AG09319 (cell line): ENCODE data around the gene TAF1.
"Not testable (repeated sequence)": the region's sequence is repeated elsewhere in the genome, so short reads cannot be mapped to it uniquely, and the experiment has no call there.

Experiments used
- DNase-seq: peaks from one replicate; pipeline ENCODE4 v3.0.0-alpha.2; 2010; ENCODE audit warnings: low read depth; ENCODE audit errors: extremely low read depth
- CTCF ChIP-seq: IDR thresholded peaks from 2 replicates; pipeline ENCODE4 v1.5.1; 2011; ENCODE audit warnings: low read depth, mild to moderate bottlenecking, inconsistent platforms, low read length, moderate library complexity

TAF1 gene

GRCh38 chrX:71440401-71440800 is 74.2 kb downstream of the TAF1 start:
- DNase-seq: no peak

GRCh38 chrX:71441809-71442208 is 75.7 kb downstream of the TAF1 start:
- not testable (repeated sequence) for DNase-seq

More at GRCh38 chrX:71440401-71440800, 74.2 kb downstream of the TAF1 start:
- TF ChIP-seq CTCF: no peak

DNA sequence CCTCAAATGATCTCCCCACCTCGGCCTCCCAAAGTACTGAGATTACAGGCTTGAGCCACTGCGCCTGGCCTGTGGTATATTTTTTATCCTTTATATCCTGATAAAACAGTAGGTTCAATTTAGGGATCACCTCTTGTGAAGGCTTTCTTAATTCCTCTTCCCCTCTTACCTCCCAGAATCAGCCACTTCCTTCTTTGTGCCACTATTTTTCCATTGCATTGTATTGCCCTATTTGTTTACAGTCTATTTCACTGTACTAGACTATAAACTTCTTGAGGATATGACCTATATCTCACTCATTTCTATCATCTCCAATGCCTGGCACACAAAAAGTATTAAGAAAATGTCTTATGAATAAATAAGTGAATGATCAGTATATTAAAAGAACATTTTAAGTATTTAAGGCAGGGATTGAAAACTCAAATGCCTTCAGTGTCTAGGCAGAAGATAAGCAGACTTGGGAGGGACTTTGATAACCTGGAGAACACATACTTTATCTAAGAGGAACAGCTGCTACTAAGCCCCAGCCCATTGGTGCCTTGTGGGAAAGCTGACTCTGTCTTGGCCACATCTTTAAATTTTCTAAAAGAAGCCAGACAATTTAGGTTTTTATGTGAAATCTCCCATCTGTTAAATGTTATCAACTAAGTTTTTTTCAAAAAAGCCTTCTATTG is 84.4 kb downstream of the TAF1 start:
- DNase-seq: no peak

DNA sequence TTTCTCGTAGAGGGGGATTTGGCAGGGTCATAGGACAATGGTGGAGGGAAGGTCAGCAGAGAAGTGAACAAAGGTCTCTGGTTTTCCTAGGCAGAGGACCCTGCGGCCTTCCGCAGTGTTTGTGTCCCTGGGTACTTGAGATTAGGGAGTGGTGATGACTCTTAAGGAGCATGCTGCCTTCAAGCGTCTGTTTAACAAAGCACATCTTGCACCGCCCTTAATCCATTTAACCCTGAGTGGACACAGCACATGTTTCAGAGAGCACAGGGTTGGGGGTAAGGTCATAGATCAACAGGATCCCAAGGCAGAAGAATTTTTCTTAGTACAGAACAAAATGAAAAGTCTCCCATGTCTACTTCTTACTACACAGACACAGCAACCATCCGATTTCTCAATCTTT is 85.4 kb downstream of the TAF1 start:
- not testable (repeated sequence) for DNase-seq

More for the DNA sequence above, 84.4 kb downstream of the TAF1 start:
- TF ChIP-seq CTCF: no peak

DNA sequence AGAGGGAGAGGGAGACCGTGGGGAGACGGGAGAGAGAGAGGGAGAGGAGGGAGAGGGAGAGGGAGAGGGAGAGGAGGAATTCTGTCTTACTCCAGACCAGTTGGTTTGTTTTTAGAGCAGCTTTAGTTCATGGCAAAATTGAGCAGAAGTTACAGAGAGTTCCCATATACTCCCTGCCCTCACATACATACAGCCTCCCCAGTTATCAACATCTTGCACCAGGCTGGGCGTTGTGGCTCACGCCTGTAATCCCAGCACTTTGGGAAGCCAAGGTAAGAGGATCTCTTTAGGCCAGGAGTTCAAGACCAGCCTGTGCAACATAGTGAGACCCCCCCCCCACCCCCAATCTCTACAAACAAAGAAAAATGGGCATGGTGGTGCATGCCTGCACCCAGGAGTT is 86.9 kb downstream of the TAF1 start:
- TF ChIP-seq CTCF: no peak
- no peak for DNase-seq

DNA sequence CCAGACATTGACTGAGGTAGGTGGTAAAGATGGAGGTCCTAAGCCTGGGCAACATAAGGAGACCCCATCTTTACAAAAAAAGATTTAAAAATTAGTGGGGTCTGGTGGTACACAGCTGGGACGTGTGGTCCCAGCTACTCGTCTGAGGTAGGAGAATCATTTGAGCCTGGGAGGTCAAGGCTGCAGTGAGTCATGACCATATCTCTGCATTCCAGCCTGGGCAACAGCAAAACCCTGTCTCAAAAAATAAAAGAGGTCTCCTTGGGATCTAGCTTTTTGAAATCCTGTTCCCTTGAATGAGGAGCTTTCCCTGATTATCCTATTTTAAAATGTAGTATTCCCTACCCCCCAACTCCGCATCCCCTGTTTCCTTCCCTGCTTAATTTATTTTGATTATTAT is 88.1 kb downstream of the TAF1 start:
- DNase-seq: no peak

DNA sequence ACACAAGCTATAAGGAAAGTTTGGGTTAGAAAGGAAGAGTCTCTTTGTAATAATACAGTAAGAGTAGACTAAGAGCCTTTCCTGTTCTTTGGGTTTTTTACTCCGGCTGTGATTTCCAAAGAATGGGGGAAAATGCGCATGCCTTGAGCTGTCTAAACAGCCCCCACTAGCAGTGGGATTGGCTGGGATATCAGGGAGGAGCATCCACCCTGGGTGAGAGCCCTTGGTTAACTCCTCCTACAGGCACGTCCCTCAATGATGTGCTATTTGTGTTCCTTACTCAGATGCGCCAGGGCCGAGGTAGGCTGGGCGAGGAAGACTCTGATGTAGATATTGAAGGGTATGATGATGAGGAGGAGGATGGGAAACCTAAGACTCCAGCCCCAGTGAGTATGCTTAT is 92.7 kb downstream of the TAF1 start:
- TF ChIP-seq CTCF: no peak
- DNase-seq: no peak

More for the DNA sequence above, 88.1 kb downstream of the TAF1 start:
- TF ChIP-seq CTCF: no peak

DNA sequence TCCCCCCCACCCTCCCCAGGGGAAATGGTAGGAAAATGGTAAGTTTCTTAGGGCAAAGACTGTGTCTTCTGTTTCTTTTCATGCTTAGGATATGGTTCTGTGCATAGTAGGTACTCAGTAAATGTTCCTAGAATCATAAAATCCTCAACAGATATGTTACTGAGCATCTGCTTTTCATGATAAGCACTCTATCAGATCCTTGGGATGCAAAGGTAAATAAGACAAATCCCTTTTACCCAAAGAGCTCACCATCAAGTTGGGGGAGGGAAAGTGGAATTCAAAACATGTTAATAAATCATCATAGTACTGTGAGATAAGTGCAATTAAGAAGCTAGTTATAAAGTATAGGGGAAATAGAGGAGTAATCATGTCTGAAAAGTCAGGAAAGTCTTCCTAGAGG is 98.8 kb downstream of the TAF1 start:
- no peak for TF ChIP-seq CTCF
- DNase-seq: no peak
